ENCODE data around the gene GAL3ST2. TPM values are rescaled to one million over a fixed set of nuclear protein-coding genes. Genes with fewer than 3 reads are reported as not detected.
"Not testable (repeated sequence)": the region's sequence is repeated elsewhere in the genome, so short reads cannot be mapped to it uniquely, and the experiment has no call there.

GAL3ST2 gene
- total RNA-seq, 6 experiments from 2014 or later, result 0.53 to 0.83 (median 0.70) TPM; not detected in 3

- 44% methylated on average over 4 of the region's 33 CpGs for WGBS (ENCODE audit: insufficient coverage, low coverage, low lambda C conversion rate, missing lambda C conversion rate)
- no peak for ATAC-seq
Measured at GRCh38 chr2:241816431-241817121, 40.0 kb downstream of the GAL3ST2 start.

GRCh38 chr2:241817126-241817820, 40.7 kb downstream of the GAL3ST2 start:
- intact Hi-C loops (cut with DNase I), result no loop called here
- Histone ChIP-seq H3K27me3 (no peaks in the 10 kb centered on the region), H3K9me3 (no peaks in the 10 kb centered on the region), H3K27ac (no peak overlapping the region), H3K36me3 (no peaks in the 10 kb centered on the region), H3K4me1 (peaks cover 0 to 10% (median 4%) of the 10 kb centered on the region in 4 donors), H3K4me3 (no peak overlapping the region)
- peak in 2 of 4 donors; percentile 1 to 13 for ATAC-seq
- 55% methylated on average over 2 of the region's 16 CpGs for WGBS (ENCODE audit: insufficient coverage, low coverage, low lambda C conversion rate, missing lambda C conversion rate)
- no peak for TF ChIP-seq POLR2A (IDR thresholded peaks at IDR 0.05)
- peak in 1 of 3 donors; percentile 55 for DNase-seq

More at GRCh38 chr2:241816431-241817121, 40.0 kb downstream of the GAL3ST2 start:
- DNase-seq, result peak in 1 of 3 donors; percentile 52
- H3K4me3 ChIP-seq, result no peak overlapping the region
- no peak overlapping the region for H3K27ac ChIP-seq
- TF ChIP-seq POLR2A (IDR thresholded peaks at IDR 0.05), result no peak
- TF ChIP-seq CTCF (IDR thresholded peaks at IDR 0.05), result no peak
- H3K27me3 ChIP-seq, result no peaks in the 10 kb centered on the region
- intact Hi-C loops (cut with DNase I), result no loop called here
- H3K4me1 ChIP-seq, result peaks cover 0 to 12% (median 6%) of the 10 kb centered on the region in 4 donors
- no peaks in the 10 kb centered on the region for H3K9me3 ChIP-seq
- no peaks in the 10 kb centered on the region for H3K36me3 ChIP-seq

GRCh38 chr2:241817821-241818215, 41.2 kb downstream of the GAL3ST2 start:
- ATAC-seq; intact Hi-C loops (cut with DNase I); H3K4me1 ChIP-seq; H3K9me3 ChIP-seq; H3K4me3 ChIP-seq; H3K27me3 ChIP-seq; H3K27ac ChIP-seq; DNase-seq; H3K36me3 ChIP-seq: not testable (repeated sequence)
- 72% methylated on average over 10 of the region's 10 CpGs for WGBS (ENCODE audit: insufficient coverage, low coverage, low lambda C conversion rate, missing lambda C conversion rate)

GRCh38 chr2:241818229-241818942, 41.8 kb downstream of the GAL3ST2 start:
- peak in 1 of 3 donors; percentile 56 for DNase-seq
- H3K27me3 ChIP-seq, result no peaks in the 10 kb centered on the region
- intact Hi-C loops (cut with DNase I), result no loop called here
- no peak overlapping the region for H3K4me3 ChIP-seq
- no peaks in the 10 kb centered on the region for H3K9me3 ChIP-seq
- H3K4me1 ChIP-seq, result peaks cover 0 to 10% (median 4%) of the 10 kb centered on the region in 4 donors
- no peak for TF ChIP-seq CTCF (IDR thresholded peaks at IDR 0.05)
- peak; percentile 29 for TF ChIP-seq POLR2A (IDR thresholded peaks at IDR 0.05)
- no peaks in the 10 kb centered on the region for H3K36me3 ChIP-seq
- WGBS (ENCODE audit: insufficient coverage, low coverage, low lambda C conversion rate, missing lambda C conversion rate), result 0% methylated on average over 1 of the region's 25 CpGs
- peak in 3 of 4 donors; percentile 3 to 20 (median 4) for ATAC-seq
- H3K27ac ChIP-seq, result peak overlapping the region in 1 of 3 donors; percentile 43

GRCh38 chr2:241818943-241819270, 42.3 kb downstream of the GAL3ST2 start:
- Histone ChIP-seq H3K4me1 (peaks cover 0 to 10% (median 4%) of the 10 kb centered on the region in 4 donors), H3K36me3 (no peaks in the 10 kb centered on the region), H3K27me3 (no peaks in the 10 kb centered on the region), H3K4me3 (no peak overlapping the region), H3K9me3 (no peaks in the 10 kb centered on the region), H3K27ac (no peak overlapping the region)
- TF ChIP-seq POLR2A (IDR thresholded peaks at IDR 0.05) (no peak), CTCF (IDR thresholded peaks at IDR 0.05) (no peak)
- ATAC-seq (peak; percentile 82 to 91 (median 87)), DNase-seq (peak in 2 of 3 donors; percentile 84 to 87)
- intact Hi-C loops (cut with DNase I), result no loop called here
- 0% methylated on average over 1 of the region's 10 CpGs for WGBS (ENCODE audit: insufficient coverage, low coverage, low lambda C conversion rate, missing lambda C conversion rate)

- H3K4me1 ChIP-seq; H3K36me3 ChIP-seq; H3K27ac ChIP-seq; H3K27me3 ChIP-seq; ATAC-seq; H3K4me3 ChIP-seq; H3K9me3 ChIP-seq; intact Hi-C loops (cut with DNase I): not testable (repeated sequence)
- 92% methylated on average over 6 of the region's 27 CpGs for WGBS (ENCODE audit: insufficient coverage, low coverage, low lambda C conversion rate, missing lambda C conversion rate)
- DNase-seq, result peak in 1 of 3 donors; percentile 62
Measured at GRCh38 chr2:241819947-241820624, 43.5 kb downstream of the GAL3ST2 start.
